ENCODE data around the gene ZNF662. TPM values are rescaled to one million over a fixed set of nuclear protein-coding genes. Genes with fewer than 3 reads are reported as not detected.

ZNF662 gene
- polyA plus RNA-seq, 4 donors: 22.5 to 27.7 (median 25.9) TPM

DNA sequence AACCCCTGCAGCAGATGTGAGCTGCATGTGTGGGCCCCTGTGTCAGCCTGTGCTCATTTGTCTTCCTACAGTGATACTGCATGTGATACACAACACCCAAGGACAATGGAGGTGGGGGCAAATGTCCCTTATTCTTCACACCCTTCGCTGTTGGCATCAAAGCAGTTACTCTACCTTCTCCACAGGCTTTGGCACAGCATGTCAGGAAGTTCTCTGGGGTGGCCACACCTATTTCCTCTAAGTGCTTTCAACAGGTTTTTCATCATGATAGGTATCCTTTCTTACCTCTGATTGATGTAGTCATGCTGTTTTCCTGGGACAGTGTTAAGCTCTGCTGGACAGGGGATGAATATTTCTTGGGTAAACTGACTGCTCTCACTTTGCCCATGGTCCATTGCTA is 29.5 kb downstream of the ZNF662 start:
- DNase-seq (ENCODE audit: low read depth in 4 of 4, low spot score in 3 of 4): no peak

DNA sequence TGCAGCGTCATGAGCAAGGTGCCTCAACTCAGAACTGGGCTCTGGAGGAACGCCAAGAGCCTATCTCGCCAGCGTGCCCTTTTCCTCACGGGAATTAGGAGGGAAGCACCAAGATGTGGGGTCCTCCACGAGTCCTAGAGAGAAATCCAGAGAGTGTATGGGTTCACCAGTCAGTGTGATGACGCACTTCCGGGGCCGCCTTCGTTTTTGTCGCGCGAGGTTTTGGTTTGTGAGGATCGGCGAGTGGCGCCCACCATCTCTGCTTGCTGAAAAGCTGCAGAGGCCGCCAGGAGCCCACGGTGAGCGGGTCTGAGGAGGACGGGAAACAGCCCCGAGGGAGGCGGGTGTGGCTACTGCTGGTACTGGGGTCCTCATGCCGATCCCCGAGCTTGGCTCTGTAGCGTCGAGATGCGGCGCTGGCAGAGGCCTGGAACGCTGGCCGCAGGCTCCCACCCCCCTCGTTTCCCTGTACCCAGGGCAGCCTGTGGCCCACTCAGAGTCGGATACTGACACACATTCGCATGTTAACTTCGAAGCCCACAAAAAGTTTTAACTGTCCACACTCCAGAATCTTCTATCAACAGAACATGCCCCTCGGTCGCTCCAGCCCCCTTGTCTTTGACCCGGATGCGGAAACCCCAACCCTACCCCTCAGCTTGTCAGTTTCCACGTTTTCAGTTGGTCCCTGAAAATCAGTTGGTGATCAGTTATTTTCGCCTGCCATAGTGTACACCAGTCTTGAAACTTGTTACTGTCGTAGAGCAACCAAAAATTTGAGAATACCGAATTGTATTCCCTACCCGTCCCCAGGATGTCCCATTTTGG is 30.4 kb downstream of the ZNF662 start:
- DNase-seq (ENCODE audit: low read depth in 4 of 4, low spot score in 3 of 4): peak in 3 of 4 donors; percentile 12 to 50 (median 20)

DNA sequence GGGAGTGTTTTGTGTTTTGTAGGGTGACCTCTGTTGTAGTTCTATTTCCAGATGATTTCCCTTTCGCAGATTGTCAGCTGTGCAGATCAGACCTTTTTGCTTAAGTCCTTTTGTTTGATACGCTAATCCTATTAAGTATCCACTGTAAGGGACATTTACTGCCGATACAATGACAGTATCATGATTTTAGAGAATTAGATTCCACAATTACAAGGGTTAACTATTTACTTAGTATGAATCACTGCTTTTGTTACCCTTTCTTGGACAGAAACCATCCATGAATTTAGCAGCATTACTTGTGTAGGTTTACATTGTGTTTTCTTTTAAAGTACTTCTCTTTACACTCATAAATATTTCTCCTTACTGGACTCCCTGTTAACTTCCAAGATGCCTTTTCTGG is 31.4 kb downstream of the ZNF662 start:
- no peak for DNase-seq (ENCODE audit: low read depth in 4 of 4, low spot score in 3 of 4)

DNA sequence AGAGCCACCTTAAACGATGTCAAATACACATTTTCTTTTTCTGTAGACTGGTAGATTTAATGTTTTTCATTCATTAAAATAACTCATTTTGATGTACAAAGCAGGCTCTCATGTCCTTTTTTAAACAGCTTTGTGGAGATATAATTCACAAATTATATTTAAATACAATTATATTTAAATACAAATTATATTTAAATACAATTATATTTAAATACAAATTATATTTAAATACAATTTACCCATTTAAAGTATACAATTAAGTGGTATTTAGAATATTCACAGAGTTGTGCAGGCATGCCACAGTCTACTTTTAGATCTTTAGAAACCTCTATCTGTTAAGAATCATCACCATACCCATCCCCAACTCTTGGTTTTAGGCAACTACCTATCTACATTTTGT is 36.8 kb downstream of the ZNF662 start:
- DNase-seq (ENCODE audit: low read depth in 4 of 4, low spot score in 3 of 4): no peak

DNA sequence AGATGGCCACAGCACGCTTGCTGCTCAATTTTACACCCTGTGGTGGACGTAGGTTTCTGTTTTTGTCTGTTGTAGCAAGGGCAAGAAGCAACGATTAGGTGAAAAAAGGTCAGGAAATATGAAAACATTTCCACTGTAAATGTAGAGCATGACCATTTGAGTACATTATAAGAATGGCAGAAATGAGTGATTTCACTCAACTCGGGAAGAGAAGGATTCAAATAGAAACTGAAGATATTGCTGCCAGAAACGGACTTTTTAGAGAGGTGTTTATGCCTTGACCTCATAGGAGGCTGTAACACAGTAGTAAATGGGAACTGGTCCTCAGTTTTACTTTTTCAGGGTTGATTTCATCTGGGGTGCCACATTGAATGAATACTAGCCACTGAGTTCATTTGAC is 40.1 kb downstream of the ZNF662 start:
- DNase-seq (ENCODE audit: low read depth in 4 of 4, low spot score in 3 of 4): no peak

DNA sequence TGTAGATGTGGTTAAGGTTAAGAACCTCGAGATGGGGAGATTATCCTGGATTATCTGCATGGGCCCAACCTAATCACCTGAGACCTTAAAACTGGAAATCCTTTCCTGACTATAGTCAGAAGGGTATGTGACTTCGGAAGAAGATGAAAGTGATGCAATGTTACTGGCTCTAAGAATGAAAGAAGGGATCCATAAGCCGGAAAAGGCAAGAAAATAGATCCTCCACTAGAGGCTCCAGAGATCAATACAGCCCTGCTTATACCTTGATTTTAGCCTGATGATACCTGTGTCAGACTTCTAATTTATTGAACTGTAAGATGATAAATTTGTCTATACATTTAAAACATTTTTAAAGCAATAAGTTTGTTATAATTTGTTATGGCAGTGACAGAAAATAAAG is 51.6 kb downstream of the ZNF662 start:
- DNase-seq (ENCODE audit: low read depth in 4 of 4, low spot score in 3 of 4): no peak

DNA sequence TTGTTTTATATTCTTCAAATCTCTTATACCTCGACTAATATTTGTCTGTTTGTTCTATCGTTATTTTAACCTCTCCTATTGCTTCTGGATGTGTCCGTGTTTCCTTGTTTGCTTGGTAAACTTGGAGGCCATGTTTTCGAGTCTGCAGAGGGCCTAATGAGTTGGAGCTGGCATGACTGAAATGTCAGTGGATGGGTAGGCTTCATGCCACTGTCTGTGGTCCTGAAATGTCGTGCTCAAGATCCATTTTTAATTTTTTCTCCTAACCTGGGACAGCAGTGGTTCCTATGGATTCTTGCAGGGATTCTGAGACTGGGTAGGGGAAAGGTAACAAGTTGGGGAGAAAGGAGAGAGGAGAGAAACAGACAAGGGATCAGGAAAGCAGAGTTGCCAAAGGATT is 54.3 kb downstream of the ZNF662 start:
- no peak for DNase-seq (ENCODE audit: low read depth in 4 of 4, low spot score in 3 of 4)

DNA sequence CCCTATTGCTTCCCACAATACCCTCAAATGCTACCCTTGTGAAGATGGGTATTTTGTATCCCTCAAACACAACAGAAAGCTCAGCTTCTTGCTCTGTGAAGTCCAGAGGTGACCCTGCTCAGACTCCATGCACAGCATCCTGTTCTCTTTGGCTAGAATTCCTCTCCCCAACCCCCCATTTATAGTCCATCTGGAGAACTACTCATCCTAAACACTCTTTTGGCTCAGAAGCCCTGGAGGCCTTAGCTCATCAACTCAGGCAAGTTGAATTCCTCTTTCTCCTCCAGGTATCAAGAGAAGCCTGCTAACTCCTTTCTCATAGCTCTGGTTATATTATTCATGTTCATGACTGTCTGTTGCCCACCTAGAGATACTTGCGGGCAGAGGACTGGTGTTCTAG is 54.8 kb downstream of the ZNF662 start:
- DNase-seq (ENCODE audit: low read depth in 4 of 4, low spot score in 3 of 4): no peak

DNA sequence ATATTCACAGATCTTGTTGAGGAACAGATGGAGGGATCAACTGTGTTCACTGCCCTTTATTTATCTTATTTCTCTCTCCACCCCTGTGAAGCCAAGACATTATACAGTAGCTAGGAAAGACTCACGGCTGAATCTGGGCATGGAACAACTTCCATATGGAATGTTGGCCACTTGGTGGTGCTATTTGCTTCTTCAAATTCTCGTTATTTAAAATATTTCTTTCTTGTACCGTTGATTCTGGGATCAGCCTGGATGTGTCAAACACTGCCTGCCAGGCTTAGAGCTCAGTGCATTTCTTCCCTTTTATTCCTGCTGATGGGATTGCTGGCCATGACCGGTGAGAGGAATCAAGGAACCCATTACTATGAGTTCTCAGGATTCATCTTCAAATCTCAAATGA is 55.7 kb downstream of the ZNF662 start:
- DNase-seq (ENCODE audit: low read depth in 4 of 4, low spot score in 3 of 4): peak; percentile 47 to 52 (median 48)

DNA sequence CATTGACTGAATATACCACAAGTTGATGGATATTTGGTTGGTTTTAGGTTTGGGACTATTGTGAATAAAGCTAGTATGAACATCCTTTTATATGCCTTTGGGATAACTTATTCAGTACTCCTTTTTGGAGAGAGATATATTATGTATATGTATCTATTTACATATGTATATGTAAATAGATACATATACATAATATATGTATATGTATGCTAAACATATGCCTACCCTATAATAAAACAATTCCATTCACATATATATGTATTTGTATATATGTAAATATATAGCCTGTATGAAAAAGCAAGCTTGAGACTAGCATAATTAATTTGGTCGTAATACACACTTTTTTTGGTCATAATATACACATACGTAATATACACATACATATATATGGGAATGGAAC is 57.3 kb downstream of the ZNF662 start:
- no peak for DNase-seq (ENCODE audit: low read depth in 4 of 4, low spot score in 3 of 4)

DNA sequence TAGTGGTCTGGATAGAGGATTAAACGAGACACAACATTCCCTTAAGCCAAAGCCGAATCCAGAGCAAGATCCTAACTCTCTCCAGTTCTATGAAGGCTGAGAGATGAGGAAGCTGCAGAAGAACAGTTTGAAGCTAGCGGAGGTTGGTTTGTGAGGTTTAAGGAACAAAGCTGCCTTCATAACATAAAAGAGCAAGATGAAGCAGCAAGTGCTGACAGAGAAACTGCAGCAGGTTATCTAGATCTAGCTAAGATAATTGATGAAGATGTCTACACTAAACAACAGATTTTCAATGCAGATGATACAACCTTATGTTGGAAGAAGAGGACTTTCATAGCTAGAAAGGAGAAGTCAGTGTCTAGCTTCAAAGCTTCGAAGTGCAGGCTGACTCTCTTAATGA is 58.3 kb downstream of the ZNF662 start:
- no peak for DNase-seq (ENCODE audit: low read depth in 4 of 4, low spot score in 3 of 4)

Other genes with a start within 250 kb of the ZNF662 start
- under 1 TPM in 1 of 4 donors, not detected in 3; 0.03 TPM for gene KLHL40, start 220.6 kb upstream of the ZNF662 start, polyA plus RNA-seq (ENCODE audit: insufficient read length in 4 of 4)
- under 1 TPM; 0.30 to 0.40 (median 0.36) TPM for gene HHATL, start 203.3 kb upstream of the ZNF662 start, polyA plus RNA-seq (ENCODE audit: insufficient read length in 4 of 4)
- gene CCDC13, start 132.9 kb upstream of the ZNF662 start, polyA plus RNA-seq (ENCODE audit: insufficient read length in 4 of 4): 1 to 10 TPM; 2.1 to 2.8 (median 2.7) TPM
- 100 to 1,000 TPM; 172 to 196 (median 190) TPM for gene HIGD1A, start 101.7 kb upstream of the ZNF662 start, polyA plus RNA-seq (ENCODE audit: insufficient read length in 4 of 4)
- gene ACKR2, start 96.7 kb upstream of the ZNF662 start, polyA plus RNA-seq (ENCODE audit: insufficient read length in 4 of 4): 1 to 10 TPM; 2.0 to 2.6 (median 2.3) TPM
- 1 to 10 TPM in 1 of 4 donors, under 1 TPM in 3; 0.77 to 1.1 (median 0.80) TPM for gene CYP8B1, start 30.3 kb upstream of the ZNF662 start, polyA plus RNA-seq (ENCODE audit: insufficient read length in 4 of 4)
- 1 to 10 TPM; 3.4 to 4.7 (median 4.2) TPM for gene GASK1A, start 73.2 kb downstream of the ZNF662 start, polyA plus RNA-seq (ENCODE audit: insufficient read length in 4 of 4)
- 10 to 100 TPM; 20.3 to 26.9 (median 21.7) TPM for gene POMGNT2, start 199.9 kb downstream of the ZNF662 start, polyA plus RNA-seq (ENCODE audit: insufficient read length in 4 of 4)